ENCODE results near the gene ZBTB20.
A peak's percentile ranks its signal among the peaks of the same experiment; 100 is the strongest.
"Not testable (repeated sequence)": the region's sequence is repeated elsewhere in the genome, so short reads cannot be mapped to it uniquely, and the experiment has no call there.

ZBTB20 gene

DNA sequence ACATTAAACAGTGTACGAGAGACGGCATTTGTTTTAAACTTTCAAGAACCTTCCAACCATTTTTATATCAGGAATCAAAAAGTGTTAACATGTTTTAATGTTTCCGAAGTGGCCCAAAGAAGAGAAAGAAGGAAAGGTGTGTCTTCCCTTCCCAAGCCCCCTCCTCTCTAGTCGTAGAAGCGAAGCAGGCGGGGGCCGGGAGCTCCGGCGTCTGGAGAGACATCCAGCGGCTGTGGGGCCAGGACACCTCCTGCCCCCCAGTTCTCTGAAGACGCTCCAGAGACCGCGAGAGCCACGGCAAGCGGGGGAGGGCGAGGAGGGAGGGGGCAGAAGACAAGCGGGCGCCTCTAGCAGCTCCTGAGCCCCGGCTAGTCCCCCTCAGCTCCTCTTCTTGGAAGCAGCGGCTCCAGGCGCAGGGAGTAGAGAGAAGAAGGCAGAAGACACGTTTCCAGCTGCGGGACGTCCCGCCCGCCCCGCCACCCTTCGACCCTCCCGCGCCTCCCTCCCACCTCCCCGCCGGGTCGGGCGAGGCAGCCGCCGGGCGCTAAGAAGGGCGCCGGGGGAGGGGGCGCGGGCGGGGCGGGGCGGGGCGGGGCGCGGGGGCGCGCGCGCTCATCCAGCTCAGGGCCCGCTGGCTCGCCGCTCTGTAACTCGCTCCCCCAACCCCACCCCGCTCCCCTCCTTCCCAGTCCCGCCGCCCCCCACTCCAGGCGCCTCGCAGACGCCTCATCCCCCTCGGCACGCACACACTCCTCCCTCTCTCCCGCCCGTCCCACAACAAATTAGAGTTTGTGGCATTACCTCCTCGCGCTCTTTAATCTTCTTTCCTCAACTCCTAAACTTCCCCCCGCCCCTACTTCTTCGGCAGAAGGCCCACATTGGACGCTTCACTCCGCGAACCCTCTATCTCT is at the start of gene ZBTB20:
ZBTB20 (minus strand) TSS at position 871 of the 911 bp plus-strand sequence.
- peak; percentile 79 for DNase-seq

DNA sequence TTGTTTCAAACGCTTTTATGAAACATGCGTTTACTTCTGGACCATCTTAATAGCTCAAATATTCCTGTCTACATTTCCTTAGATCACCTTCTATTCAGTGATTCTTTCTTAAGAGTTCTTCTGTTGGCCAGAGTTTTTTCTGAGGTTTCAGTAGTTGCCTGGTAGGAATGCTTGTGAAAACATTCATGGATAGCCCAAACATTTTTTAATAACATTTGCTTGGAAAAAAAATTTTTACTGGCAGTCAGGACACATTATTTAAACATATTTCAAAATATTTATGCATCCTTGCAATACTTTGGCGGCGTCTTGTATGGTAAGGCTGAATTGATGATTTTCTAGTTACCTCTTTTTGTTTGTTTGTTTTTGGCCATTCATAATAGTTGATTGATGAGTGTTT is 47.4 kb upstream of the ZBTB20 start:
- DNase-seq: no peak

DNA sequence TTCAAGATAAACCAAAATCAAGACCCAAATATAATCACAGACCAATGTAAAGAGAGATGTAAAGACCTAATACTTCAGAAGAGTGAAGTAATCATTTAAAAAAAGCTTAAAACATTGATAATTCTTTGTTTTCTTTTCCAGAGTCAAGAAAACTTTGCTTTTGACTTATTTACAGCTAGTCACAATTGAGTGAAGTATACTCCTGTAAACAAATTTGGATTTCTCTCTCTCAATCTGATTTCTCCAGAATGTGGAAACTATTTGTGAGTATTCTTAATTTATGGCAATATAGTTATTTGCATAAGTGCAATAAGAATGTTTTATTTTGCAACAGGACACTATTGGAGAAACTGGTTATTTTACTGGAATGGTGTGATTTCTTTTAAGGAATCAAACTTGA is 43.7 kb upstream of the ZBTB20 start:
- DNase-seq: no peak

DNA sequence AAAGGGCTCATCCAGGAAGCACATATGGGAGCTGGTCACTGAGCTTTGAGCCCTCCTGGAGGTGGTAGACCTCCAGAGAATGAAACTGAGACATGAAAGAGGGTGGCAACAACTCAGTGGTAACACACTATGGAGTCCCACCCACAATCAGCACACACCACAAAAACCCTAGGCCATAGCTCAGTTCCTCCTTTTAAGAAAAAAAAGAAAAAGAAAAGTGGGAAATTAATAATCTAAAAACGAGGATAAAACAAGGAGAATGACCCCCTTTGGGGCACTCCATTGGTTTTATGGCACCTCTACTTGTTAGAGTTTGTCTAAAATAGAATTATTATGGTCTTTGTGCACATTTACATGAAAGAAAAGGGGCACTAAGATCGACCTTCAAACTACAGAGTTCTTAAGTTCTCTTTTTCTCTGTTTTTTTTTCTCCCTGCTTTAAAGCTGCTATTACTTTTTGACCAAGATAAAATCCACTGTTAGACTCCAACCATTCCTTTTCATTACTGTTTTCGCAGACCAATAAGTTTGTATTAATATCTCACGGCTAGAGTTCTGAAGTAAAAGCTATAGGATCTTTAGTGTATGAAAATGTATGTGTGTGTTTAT is 40.2 kb upstream of the ZBTB20 start:
- no peak for DNase-seq

DNA sequence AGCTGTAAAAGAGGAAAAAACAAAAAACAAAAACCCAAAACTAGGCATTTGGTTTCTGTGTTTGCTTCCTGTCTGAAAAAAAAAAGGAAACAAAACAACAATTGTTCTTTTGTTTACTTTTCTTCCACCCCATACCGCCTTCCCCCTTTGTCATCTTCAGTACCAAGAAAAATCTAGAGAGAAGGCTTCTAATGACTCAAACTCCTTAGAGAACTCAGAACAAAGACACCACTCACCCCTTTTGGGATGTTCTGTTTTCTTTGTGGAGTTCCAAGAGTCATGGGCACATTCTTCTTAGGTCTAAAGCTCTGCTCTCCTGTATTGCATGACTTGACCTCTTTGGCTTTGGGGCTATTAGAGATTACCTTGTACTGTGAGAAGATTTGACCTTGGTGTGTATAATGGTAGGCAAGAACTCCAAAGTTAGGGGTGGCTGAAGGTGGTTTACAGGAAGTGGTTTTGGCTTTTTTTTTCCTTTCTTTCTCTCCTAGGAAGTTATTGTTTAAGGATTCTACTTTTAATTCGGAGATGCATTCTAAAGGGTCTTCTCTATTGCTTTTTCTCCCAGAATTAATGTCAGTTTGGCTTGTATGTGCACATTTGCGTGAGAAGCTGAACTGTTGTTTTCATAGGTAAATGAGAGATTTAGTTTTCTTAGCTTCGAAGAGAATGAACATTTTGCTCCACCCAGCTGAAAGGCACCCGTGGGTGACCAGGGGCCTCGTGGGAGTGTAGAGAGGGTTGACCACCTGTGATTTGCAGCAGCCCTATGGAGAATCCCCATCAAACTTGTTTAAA is 39.5 kb upstream of the ZBTB20 start:
- DNase-seq: no peak

DNA sequence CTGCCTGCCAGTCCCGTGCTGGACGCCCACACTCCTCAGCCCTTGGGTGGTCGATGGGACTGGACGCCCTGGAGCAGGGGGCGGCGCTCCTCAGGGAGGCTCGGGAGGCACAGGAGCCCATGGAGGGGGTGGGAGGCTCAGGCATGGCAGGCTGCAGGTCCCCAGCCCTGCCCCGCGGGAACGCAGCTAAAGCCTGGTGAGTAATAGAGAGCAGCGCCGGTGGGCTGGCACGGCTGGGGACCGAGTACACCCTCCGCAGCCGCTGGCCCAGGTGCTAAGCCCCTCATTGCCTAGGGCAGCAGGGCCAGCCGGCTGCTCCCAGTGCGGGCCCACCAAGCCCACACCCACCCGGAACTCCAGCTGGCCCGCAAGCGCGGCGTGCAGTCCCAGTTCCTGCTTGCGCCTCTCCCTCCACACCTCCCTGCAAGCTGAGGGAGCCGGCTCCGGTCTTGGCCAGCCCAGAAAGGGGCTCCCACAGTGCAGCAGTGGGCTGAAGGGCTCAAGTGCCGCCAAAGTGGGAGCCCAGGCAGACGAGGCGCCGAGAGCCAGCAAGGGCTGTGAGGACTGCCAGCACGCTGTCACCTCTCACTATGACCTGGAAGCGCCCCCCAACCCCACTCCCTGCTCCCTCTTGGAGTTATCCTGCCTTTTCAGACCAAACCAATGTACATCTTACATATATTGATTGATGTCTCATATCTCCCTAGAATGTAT is 37.9 kb upstream of the ZBTB20 start:
- not testable (repeated sequence) for DNase-seq

DNA sequence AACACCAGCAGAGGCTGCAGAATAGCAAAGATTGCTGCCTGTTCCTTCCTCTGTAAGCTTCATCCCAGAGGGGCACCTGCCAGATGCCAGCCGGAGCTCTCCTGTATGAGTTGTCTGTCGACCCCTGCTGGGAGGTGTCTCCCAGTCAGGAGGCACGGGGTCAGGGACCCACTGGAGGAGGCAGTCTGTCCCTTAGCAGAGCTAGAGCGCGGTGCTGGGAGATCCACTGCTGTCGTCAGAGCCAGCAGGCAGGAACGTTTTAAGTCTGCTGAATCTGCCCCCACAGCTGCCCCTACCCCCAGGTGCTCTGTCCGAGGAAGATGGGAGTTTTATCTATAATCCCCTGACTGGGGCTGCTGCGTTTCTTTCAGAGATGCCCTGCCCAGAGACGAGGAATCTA is 31.8 kb upstream of the ZBTB20 start:
- not testable (repeated sequence) for DNase-seq

DNA sequence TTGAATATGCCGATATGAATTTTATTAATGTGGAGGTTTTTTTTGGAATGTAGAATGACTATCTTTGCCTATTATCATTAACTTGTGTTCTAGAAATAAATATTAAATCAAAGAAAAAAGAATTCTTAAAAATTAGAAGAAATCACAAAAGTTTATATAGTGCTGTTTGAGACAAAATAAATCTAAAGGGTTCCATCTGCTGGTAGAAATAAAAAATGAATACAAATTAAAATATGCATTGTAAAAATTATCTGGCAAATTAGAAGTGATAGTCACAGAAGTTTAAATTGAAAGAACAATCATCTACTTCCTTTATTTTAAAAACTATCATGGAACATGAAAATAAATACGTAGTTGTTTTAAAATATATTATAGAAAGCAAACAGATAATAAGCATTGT is 22.7 kb upstream of the ZBTB20 start:
- no peak for DNase-seq

DNA sequence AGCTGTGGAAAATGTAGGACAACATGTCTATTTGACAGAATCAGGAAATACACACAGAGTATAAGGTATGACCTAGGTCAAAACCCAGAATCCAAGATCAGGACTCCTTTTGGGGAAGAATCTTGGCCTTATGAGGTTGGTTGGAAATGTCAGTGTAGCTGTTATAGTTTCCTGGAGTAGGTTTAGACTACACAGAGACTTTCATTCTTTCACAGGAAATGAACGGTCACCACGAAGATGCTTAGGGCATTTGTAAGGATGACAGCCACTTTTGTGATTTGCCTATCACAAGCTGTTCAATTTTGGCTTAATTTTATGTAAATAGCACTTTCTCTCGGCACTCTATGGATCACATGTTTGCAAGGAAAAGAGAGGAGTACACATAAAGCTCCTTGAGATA is 18.6 kb upstream of the ZBTB20 start:
- no peak for DNase-seq

DNA sequence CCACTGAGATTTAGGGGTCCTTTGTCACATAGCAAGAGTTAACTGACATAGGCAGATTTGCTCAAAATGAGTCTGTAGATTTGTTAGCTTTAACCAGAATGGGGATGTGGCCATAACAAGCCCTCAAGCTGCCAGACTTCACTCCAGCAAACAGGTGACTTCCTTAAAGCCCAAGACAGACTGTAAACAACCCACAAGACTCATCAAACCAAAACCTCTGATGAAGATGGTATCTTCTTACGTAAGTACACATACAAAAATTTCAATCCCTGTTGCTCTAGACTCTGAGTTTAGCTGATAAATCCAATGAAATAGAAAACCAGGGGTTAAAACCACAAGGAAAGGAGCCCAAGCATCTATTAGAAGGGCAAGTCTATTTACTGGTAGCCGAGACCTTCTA is 18.2 kb upstream of the ZBTB20 start:
- DNase-seq: no peak

DNA sequence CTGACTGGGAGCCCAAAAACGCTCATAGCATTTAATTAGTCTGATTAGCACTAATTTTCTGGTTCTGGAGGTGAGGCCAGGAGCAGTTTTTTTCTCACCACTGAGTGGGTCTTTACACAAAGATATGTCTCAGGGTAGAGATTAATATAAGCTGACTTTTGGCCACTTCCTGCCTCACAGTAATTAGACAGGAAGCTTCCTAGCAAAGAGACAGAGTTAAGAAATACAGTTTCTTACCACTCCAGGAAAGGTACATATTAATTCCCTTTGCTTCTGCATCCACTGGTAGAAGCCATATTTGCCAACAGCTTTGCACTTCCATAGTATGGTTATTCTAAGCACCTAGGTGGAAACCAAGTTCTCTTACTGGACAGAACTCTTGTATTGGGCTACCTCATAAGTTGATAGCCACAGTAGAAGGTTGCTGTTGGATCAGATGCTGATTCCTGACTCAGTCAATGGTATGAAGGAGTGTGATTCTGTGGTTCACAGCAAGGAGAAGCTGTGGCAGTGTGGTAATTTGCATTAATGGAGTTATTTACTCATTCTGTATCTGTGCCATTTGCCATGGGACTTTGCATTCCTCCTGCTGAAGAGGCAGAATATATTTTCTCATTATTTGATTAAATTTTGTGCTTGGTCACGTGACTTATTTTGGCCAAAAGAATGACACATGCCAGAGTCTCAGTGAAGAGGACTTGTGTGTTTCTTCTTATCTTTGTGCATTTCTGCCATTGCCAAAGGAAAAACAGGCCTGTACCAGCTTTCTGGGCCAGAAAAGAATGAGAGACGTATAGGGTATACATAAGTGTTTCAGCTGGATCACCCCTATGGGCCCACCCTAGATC is 17.5 kb upstream of the ZBTB20 start:
- no peak for DNase-seq

DNA sequence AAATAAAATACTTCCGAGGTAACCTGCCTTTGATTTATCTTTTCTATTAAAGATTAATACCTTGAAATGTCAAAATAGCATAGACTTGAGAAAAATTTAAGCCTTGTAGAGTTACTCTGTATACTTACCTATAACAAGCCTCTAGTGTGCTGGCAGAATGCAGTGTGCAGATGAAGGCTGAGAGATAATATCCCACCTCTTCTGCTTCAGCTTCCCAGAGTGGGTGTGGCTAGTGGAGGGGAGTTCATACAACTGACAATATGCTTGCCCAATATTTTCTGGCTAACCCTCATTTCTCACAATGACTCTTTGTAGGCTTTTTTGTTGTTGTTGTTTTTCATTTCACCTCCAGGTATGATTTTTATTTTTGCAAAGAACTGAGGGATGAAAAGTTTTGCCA is 15.7 kb upstream of the ZBTB20 start:
- DNase-seq: no peak

DNA sequence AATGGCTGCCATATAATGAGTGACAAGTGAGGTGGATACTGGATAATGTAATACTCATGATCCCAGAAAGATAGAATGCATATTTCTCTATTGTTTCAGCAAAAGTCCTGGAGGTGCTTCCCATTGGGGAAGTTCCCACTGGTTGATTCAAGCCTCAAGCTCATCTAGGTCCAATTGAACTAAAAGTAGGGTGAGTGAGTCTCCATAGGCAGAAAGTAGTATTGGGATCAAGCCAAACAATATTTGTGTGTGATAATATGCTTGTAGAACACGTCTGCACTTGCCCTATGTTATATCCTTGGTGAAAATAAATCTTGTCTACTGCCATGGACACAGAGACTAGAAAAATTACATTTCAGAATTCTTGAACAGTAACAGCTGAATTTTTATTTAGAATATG is 14.8 kb upstream of the ZBTB20 start:
- DNase-seq: no peak

DNA sequence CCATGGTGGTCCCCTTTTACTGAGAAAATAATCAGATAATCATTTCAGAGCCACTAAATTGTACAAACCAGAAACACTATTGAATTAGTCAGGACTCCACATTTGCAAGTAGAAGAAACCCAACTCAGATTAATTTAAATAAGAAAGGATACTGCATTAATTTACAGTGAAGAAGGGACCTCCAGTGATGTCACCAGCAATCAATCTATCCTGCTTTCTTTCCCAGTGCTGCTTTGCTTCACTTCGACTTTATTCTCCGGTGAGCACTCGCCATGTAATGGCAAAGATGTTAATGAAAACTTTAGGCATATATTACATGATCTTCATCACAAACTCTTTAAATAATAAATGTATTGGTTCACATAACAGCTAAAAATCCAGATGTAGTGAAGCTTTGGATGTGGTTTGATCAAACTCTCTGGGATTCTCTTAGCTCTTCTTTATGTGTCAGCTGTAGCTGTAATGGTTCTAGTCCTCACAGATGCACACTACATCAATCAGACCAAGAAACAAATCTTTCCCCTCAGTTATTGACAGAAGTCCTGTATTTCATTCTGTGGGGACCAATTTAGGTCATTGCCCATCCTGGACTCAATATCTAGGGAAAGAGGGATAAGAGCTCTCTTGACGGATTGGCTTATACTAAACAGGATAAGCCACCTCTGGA is 14.2 kb upstream of the ZBTB20 start:
- DNase-seq: no peak

DNA sequence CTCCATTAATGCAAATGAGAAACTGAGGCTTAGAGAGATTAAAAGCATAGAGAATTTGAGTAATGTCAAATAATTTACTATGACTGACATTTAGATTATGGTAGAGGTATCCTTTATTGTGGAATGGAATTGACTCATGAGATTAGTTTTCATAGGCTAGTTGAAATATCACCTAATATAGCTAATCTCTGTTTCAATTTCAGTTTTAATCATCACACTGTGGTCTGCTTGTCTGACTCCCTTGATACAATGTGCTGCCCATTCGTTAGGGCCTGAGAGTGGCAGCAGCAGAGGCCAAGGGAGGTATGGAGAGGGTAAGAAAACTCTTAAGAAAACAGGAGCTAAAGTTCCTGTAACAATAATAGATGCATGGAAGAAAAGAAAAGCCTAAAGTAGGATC is 13.2 kb upstream of the ZBTB20 start:
- DNase-seq: no peak

DNA sequence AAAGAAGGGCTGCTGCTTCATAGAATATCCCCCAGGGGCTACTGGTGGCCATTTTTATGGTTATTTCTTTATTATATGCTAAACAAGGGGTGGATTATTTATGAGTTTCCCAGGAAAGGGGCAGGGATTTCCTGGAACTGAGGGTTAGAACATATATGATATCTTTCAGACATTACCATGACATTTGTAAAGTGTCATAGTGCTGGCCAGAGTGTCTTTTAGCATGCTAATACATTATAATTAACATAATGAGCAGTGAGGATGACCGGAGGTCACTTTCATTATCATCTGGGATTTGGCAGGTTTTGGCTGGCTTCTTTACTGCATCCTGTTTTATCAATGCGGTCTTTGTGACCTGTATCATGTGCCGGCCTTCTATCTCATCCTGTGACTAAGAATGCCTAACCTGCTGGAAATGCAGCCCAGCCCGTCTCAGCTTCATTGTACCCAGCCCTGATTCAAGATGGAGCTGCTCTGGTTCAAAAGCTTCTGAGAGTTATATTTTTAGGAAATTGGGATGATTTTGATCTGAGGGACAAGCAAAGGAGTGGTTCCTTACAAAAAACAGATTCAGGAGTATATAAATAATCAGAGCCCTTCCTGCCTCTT is 9.1 kb upstream of the ZBTB20 start:
- DNase-seq: no peak

DNA sequence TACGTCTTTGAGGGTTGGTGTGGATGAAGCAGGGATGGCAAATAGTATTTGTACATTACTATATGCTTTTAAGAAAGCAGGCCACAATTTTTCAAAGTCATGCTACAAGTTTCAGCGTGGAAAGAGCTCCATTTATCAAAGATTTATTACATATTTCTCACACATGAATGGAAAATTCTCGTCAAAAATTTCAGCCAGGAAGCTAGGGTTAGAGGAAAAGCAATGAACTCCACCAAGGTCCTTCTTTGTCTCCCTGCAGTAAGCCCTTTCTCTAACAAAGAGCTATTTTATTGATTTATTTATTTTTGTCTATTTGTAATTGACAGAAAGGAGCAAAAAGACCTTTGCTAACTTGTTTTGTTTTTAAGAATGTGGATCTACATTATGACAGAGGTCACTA is 7.5 kb upstream of the ZBTB20 start:
- no peak for DNase-seq

DNA sequence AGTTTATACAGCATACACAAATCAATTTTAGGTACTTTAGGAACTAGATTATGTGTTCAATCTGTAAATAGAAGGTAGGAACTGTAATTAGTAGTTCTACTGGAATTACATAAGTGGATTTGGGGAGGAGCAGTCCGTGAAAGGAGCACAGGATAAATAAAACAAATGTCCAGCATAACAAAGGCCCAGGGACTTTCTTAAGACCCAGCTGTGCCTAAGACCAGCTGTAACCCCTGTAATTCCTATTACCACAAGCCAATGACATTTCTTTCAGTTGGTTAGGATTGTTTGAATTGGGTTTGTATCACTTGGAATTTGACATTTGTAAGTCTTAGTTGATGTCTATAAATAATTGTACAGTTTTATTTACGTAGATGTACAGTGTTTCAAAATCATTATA is 4.8 kb upstream of the ZBTB20 start:
- DNase-seq: no peak

DNA sequence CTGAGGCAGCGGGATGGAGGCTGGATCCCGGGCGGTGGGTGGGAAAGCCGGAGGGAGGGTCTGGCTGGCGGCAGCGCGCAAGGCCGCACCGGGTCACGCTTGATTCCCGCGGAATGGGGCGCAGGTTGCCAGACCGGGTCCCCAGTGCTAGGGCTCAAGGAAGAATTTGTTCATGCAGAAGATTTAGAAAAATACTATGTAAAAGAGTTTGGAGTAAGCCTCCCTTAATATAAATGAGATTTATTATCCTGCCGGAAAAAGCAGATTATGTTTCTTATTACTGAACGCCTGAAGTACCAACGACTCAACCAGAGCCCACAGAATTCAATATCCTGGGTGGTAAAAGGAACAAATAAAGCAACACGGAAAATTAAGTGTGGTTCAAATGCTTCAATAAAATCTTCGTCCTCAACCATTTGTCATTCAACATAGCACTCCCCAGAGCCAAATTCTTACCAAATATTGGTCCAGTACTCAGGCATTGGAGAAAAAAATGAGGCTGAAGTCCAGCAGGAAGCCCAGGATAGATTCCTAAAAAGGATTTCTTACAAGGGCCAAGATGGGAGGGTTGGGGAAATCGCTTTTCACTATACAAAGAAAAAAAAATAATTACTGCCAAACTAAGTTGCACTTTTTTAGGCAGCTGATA is 1.2 kb upstream of the ZBTB20 start:
- no peak for DNase-seq

DNA sequence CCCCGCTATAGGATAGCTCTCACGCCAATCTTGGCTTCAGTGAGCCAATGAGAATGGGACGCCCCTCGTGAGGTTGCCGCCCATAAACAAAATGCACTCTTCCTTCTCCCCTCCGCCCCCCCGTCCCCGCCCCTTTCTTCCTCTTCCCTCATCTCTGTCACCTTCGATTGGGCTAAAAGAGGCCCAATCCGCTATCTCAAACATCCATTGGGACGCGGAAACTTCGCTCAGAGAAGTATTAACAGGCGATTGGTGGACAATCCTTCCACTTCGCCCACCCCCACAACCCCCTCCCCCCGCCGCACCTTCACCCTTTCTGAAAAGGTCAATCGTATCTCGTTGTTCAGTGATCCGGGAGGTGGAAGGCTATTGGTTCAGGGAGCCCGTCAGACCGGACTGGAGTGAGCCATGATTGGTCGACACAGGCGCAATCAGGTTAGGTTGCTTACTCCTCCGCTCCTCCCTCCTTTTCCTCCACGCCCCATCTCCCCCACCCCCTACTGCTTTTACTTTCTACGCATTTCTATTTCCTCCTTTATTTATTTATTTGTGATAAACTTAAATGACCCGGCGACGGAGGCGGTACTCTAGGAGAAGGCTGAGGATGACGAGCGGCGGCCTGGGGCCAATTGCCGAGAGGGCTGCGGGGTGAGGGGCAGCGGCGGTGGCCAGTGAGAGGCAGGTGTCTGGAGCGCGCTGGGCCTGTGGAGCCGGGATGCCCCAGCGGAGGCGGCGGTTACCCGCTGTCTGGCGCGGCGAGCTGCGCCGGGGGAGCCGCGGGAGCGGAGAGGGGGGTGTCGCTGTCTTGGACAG is 447 bp upstream of the ZBTB20 start:
- DNase-seq: peak; percentile 96

Data from activated CD4-positive, alpha-beta T cell treated with anti-CD3 and anti-CD28 coated beads for 48 hours (primary cell).